Activated CD4-positive, alpha-beta memory T cell treated with anti-CD3 and anti-CD28 coated beads for 36 hours (primary cell): ENCODE measurements around the gene DNASE2. TPM values are rescaled to one million over a fixed set of nuclear protein-coding genes. Genes with fewer than 3 reads are reported as not detected.

Source experiments
- CTCF ChIA-PET: fragments of 350-600 bp; sonication (Branson Sonifier 250); formaldehyde crosslinking; loops from one replicate; lab custom pipeline; 2021; ENCODE audit warnings: antibody characterized with exemption, inconsistent platforms; lab: Charles Lee
- POLR2A ChIA-PET: fragments of 350-600 bp; sonication (Branson Sonifier 250); formaldehyde crosslinking; loops from one replicate; lab custom pipeline; 2021; ENCODE audit warnings: antibody characterized with exemption; lab: Charles Lee
- DNase-seq: peaks from one replicate; pipeline ENCODE4 v3.0.0-alpha.2; 2020
- H3K27ac Mint-ChIP-seq: one replicate; pipeline ENCODE4 v1.8.0; 2021; ENCODE audit warnings: mixed read lengths
- H3K27me3 Mint-ChIP-seq: one replicate; pipeline ENCODE4 v1.8.0; 2021; ENCODE audit warnings: mixed read lengths
- H3K36me3 Mint-ChIP-seq: one replicate; pipeline ENCODE4 v1.8.0; 2021; ENCODE audit warnings: mixed read lengths
- H3K4me1 Mint-ChIP-seq: one replicate; pipeline ENCODE4 v1.8.0; 2021; ENCODE audit warnings: low read depth, mixed read lengths
- H3K4me3 Mint-ChIP-seq: one replicate; pipeline ENCODE4 v1.8.0; 2021; ENCODE audit warnings: mild to moderate bottlenecking, mixed read lengths
- H3K9me3 Mint-ChIP-seq: one replicate; pipeline ENCODE4 v1.8.0; 2021; ENCODE audit warnings: mixed read lengths
- intact Hi-C: fragments of 100-400 bp; cut with micrococcal nuclease; formaldehyde crosslinking; loops from one replicate; pipeline ENCODE4 v1.15.1; 2023
- total RNA-seq, 2 experiments: library from RNA; stranded (reverse); gene quantifications; one replicate each; pipeline ENCODE4 v1.2.3, GENCODE V29; 2021

Gene DNASE2
- total RNA-seq, 2 experiments from 2014 or later: 27.0 to 27.5 TPM

GRCh38 chr19:12885749-12886650 lies 4.8 kb upstream of the DNASE2 start:
- H3K4me3 Mint-ChIP-seq: peak overlapping the region; percentile 27
- peaks cover 2% of the 10 kb centered on the region for H3K36me3 Mint-ChIP-seq
- POLR2A ChIA-PET: interaction anchor here (1.0 to 1.9 kb wide), 6 partner anchors 13 to 79 kb away, joined by 3 to 10 read pairs (median 6); partner anchors contain the start of genes CALR and FARSA

GRCh38 chr19:12884926-12885748 lies 3.9 kb upstream of the DNASE2 start:
- peaks cover 9% of the 10 kb centered on the region for H3K9me3 Mint-ChIP-seq
- DNase-seq: peak; percentile 96
- H3K27me3 Mint-ChIP-seq: no peaks in the 10 kb centered on the region
- CTCF ChIA-PET: interaction anchor here (0.5 to 3.0 kb wide), 32 partner anchors 8 to 1680 kb away, joined by 3 to 33 read pairs (median 4); partner anchors contain the start of genes CALR, GET3, RAD23A and RNASEH2A
- POLR2A ChIA-PET: interaction anchor here (1.0 to 1.9 kb wide), 6 partner anchors 12 to 80 kb away, joined by 3 to 10 read pairs (median 6); partner anchors contain the start of genes CALR and FARSA
- H3K4me1 Mint-ChIP-seq: peaks cover 28% of the 10 kb centered on the region
- peak overlapping the region; percentile 74 for H3K27ac Mint-ChIP-seq
- peak overlapping the region; percentile 86 for H3K4me3 Mint-ChIP-seq
- H3K36me3 Mint-ChIP-seq: peaks cover 2% of the 10 kb centered on the region
- intact Hi-C loops: loop anchor here (1.0 kb wide), 2 partner anchors 34 to 80 kb away; partner anchors contain the start of gene SYCE2

More at GRCh38 chr19:12885749-12886650, 4.8 kb upstream of the DNASE2 start:
- peak overlapping the region; percentile 15 for H3K27ac Mint-ChIP-seq
- H3K4me1 Mint-ChIP-seq: peaks cover 29% of the 10 kb centered on the region
- CTCF ChIA-PET: interaction anchor here (0.6 to 3.0 kb wide), 19 partner anchors 9 to 247 kb away, joined by 3 to 33 read pairs (median 4); partner anchors contain the start of genes CALR, RAD23A, RNASEH2A and SYCE2
- intact Hi-C loops: loop anchor here (1.0 kb wide), 2 partner anchors 33 to 79 kb away; partner anchors contain the start of gene SYCE2
- DNase-seq: no peak
- peaks cover 9% of the 10 kb centered on the region for H3K9me3 Mint-ChIP-seq
- H3K27me3 Mint-ChIP-seq: no peaks in the 10 kb centered on the region

GRCh38 chr19:12884627-12884925 lies 3.3 kb upstream of the DNASE2 start:
- peak overlapping the region; percentile 86 for H3K4me3 Mint-ChIP-seq
- peak overlapping the region; percentile 74 for H3K27ac Mint-ChIP-seq
- POLR2A ChIA-PET: interaction anchor here (1.0 to 1.9 kb wide), 5 partner anchors 11 to 81 kb away, joined by 3 to 10 read pairs (median 6); partner anchors contain the start of genes CALR and FARSA
- H3K9me3 Mint-ChIP-seq: peaks cover 9% of the 10 kb centered on the region
- CTCF ChIA-PET: interaction anchor here (0.5 to 3.0 kb wide), 26 partner anchors 8 to 1679 kb away, joined by 3 to 33 read pairs (median 4); partner anchors contain the start of genes CALR, GET3, RAD23A and RNASEH2A
- no peaks in the 10 kb centered on the region for H3K27me3 Mint-ChIP-seq
- peaks cover 29% of the 10 kb centered on the region for H3K4me1 Mint-ChIP-seq
- intact Hi-C loops: no loop called here
- DNase-seq: no peak
- H3K36me3 Mint-ChIP-seq: peaks cover 2% of the 10 kb centered on the region

- peak overlapping the region; percentile 86 for H3K4me3 Mint-ChIP-seq
- peaks cover 29% of the 10 kb centered on the region for H3K4me1 Mint-ChIP-seq
- POLR2A ChIA-PET: interaction anchor here (1.4 to 1.9 kb wide), 4 partner anchors 11 to 81 kb away, joined by 5 to 10 read pairs (median 8); partner anchors contain the start of genes CALR and FARSA
- H3K27ac Mint-ChIP-seq: no peak overlapping the region
- CTCF ChIA-PET: interaction anchor here (0.9 to 3.0 kb wide), 6 partner anchors 10 to 210 kb away, joined by 3 to 33 read pairs (median 4); partner anchors contain the start of gene CALR
- peaks cover 4% of the 10 kb centered on the region for H3K36me3 Mint-ChIP-seq
- H3K27me3 Mint-ChIP-seq: no peaks in the 10 kb centered on the region
- intact Hi-C loops: no loop called here
- no peak for DNase-seq
- peaks cover 9% of the 10 kb centered on the region for H3K9me3 Mint-ChIP-seq
Observed at GRCh38 chr19:12884202-12884601, 3.0 kb upstream of the DNASE2 start.

- Mint-ChIP-seq H3K27ac (no peak overlapping the region), H3K9me3 (peaks cover 9% of the 10 kb centered on the region), H3K4me1 (peaks cover 27% of the 10 kb centered on the region), H3K27me3 (no peaks in the 10 kb centered on the region), H3K4me3 (peak overlapping the region; percentile 89), H3K36me3 (peaks cover 12% of the 10 kb centered on the region)
- ChIA-PET CTCF (interaction anchor here (0.6 to 2.1 kb wide), 10 partner anchors 8 to 126 kb away, joined by 3 to 10 read pairs (median 3); partner anchors contain the start of gene GCDH), POLR2A (interaction anchor here (0.6 to 1.5 kb wide), 3 partner anchors 8 to 37 kb away, joined by 3 to 4 read pairs (median 3); partner anchors contain the start of gene GCDH)
- DNase-seq: no peak
- intact Hi-C loops: no loop called here
Observed at GRCh38 chr19:12882589-12882988, 1.3 kb upstream of the DNASE2 start.

GRCh38 chr19:12880551-12881171 lies 588 bp downstream of the DNASE2 start:
- peaks cover 9% of the 10 kb centered on the region for H3K9me3 Mint-ChIP-seq
- intact Hi-C loops: no loop called here
- peaks cover 23% of the 10 kb centered on the region for H3K4me1 Mint-ChIP-seq
- POLR2A ChIA-PET: interaction anchor here (0.8 kb wide), 1 partner anchor 10 kb away, joined by 3 read pairs; the partner anchor contains the start of gene GCDH
- peak overlapping the region; percentile 89 for H3K4me3 Mint-ChIP-seq
- peak; percentile 30 for DNase-seq
- H3K27ac Mint-ChIP-seq: peak overlapping the region; percentile 66
- CTCF ChIA-PET: interaction anchor here (0.5 to 2.1 kb wide), 4 partner anchors 10 to 120 kb away, joined by 3 to 13 read pairs (median 6); partner anchors contain the start of gene GCDH
- peaks cover 12% of the 10 kb centered on the region for H3K36me3 Mint-ChIP-seq
- H3K27me3 Mint-ChIP-seq: no peaks in the 10 kb centered on the region

- CTCF ChIA-PET: interaction anchor here (0.8 to 1.1 kb wide), 2 partner anchors 10 to 114 kb away, joined by 3 read pairs; no protein-coding TSS in a partner anchor
- peaks cover 6% of the 10 kb centered on the region for H3K9me3 Mint-ChIP-seq
Observed at GRCh38 chr19:12875086-12875485, 6.2 kb downstream of the DNASE2 start.

GRCh38 chr19:12873891-12874745 lies 7.1 kb downstream of the DNASE2 start:
- H3K4me3 Mint-ChIP-seq: no peak overlapping the region
- H3K9me3 Mint-ChIP-seq: peaks cover 6% of the 10 kb centered on the region
- H3K4me1 Mint-ChIP-seq: peaks cover 5% of the 10 kb centered on the region
- intact Hi-C loops: no loop called here
- CTCF ChIA-PET: interaction anchor here (0.8 to 1.9 kb wide), 3 partner anchors 11 to 26 kb away, joined by 3 to 10 read pairs (median 8); no protein-coding TSS in a partner anchor
- no peak overlapping the region for H3K27ac Mint-ChIP-seq
- DNase-seq: no peak
- H3K36me3 Mint-ChIP-seq: peaks cover 29% of the 10 kb centered on the region
- POLR2A ChIA-PET: interaction anchor here (1.1 to 1.6 kb wide), 3 partner anchors 11 to 40 kb away, joined by 5 to 6 read pairs (median 5); partner anchors contain the start of genes GCDH and RTBDN
- H3K27me3 Mint-ChIP-seq: no peaks in the 10 kb centered on the region

More at GRCh38 chr19:12875086-12875485, 6.2 kb downstream of the DNASE2 start:
- Mint-ChIP-seq H3K4me3 (no peak overlapping the region), H3K36me3 (peaks cover 31% of the 10 kb centered on the region), H3K4me1 (peaks cover 9% of the 10 kb centered on the region), H3K27me3 (no peaks in the 10 kb centered on the region), H3K27ac (no peak overlapping the region)
- POLR2A ChIA-PET: no interaction called here
- intact Hi-C loops: no loop called here
- no peak for DNase-seq

GRCh38 chr19:12872941-12873890 lies 8.0 kb downstream of the DNASE2 start:
- Mint-ChIP-seq H3K9me3 (peaks cover 6% of the 10 kb centered on the region), H3K4me1 (peaks cover 5% of the 10 kb centered on the region), H3K36me3 (peaks cover 25% of the 10 kb centered on the region), H3K27me3 (peaks cover 2% of the 10 kb centered on the region), H3K4me3 (peak overlapping the region; percentile 35), H3K27ac (no peak overlapping the region)
- DNase-seq: peak; percentile 81
- ChIA-PET CTCF (interaction anchor here (0.8 to 1.9 kb wide), 5 partner anchors 9 to 116 kb away, joined by 3 to 10 read pairs (median 6); no protein-coding TSS in a partner anchor), POLR2A (interaction anchor here (0.8 to 1.6 kb wide), 4 partner anchors 9 to 39 kb away, joined by 3 to 6 read pairs (median 5); partner anchors contain the start of genes GCDH and RTBDN)
- intact Hi-C loops: no loop called here
